ENCODE data around the gene ASPDH. TPM values are rescaled to one million over a fixed set of nuclear protein-coding genes. Genes with fewer than 3 reads are reported as not detected.

Gene ASPDH
- total RNA-seq, 4 donors from 2014 or later, result not detected

GRCh38 chr19:50477751-50478515 lies 35.8 kb downstream of the ASPDH start:
- no peak for DNase-seq
- H3K9me3 ChIP-seq, result no peaks in the 10 kb centered on the region
- peaks cover 0 to 42% of the 10 kb centered on the region in 2 donors for H3K36me3 ChIP-seq
- H3K4me1 ChIP-seq, result peaks cover 13 to 18% of the 10 kb centered on the region in 2 donors
- peak overlapping the region in 1 of 4 donors; percentile 25 for H3K27ac ChIP-seq
- TF ChIP-seq CTCF (IDR thresholded peaks at IDR 0.05 in 4 of 5, conservative IDR thresholded peaks at IDR 0.05 in 1 of 5) (no peak), POLR2A (IDR thresholded peaks at IDR 0.05) (no peak)
- peak overlapping the region in 1 of 4 donors; percentile 99 for H3K4me3 ChIP-seq
- in situ Hi-C loops (cut with MboI; ENCODE audit: low sequenced_read_pairs in 4 of 4), result no loop called here
- no peak for ATAC-seq
- H3K27me3 ChIP-seq, result no peaks in the 10 kb centered on the region
- intact Hi-C loops (cut with DNase I; ENCODE audit: low total_unique reads), result no loop called here

GRCh38 chr19:50476907-50477238 lies 36.8 kb downstream of the ASPDH start:
- intact Hi-C loops (cut with DNase I; ENCODE audit: low total_unique reads), result loop anchor here (1.0 kb wide), 1 partner anchor 34 kb away; the partner anchor contains the start of gene JOSD2
- Histone ChIP-seq H3K4me1 (peaks cover 13 to 18% of the 10 kb centered on the region in 2 donors), H3K27ac (peak overlapping the region; percentile 67 to 88 (median 79)), H3K36me3 (peaks cover 0 to 35% of the 10 kb centered on the region in 2 donors), H3K4me3 (peak overlapping the region; percentile 68 to 99 (median 82)), H3K27me3 (no peaks in the 10 kb centered on the region), H3K9me3 (no peaks in the 10 kb centered on the region)
- ATAC-seq (no peak), DNase-seq (no peak)
- TF ChIP-seq CTCF (IDR thresholded peaks at IDR 0.05 in 4 of 5, conservative IDR thresholded peaks at IDR 0.05 in 1 of 5) (no peak), POLR2A (IDR thresholded peaks at IDR 0.05) (no peak)
- in situ Hi-C loops (cut with MboI; ENCODE audit: low sequenced_read_pairs in 4 of 4), result no loop called here

- peaks cover 13 to 18% of the 10 kb centered on the region in 2 donors for H3K4me1 ChIP-seq
- peaks cover 0 to 30% of the 10 kb centered on the region in 2 donors for H3K36me3 ChIP-seq
- peak; percentile 90 to 92 for ATAC-seq
- in situ Hi-C loops (cut with MboI; ENCODE audit: low sequenced_read_pairs in 4 of 4), result no loop called here
- peak; percentile 70 to 85 for DNase-seq
- H3K4me3 ChIP-seq, result peak within 1 kb of the TSS; percentile 68 to 99 (median 82)
- intact Hi-C loops (cut with DNase I; ENCODE audit: low total_unique reads), result loop anchor here (1.0 kb wide), 1 partner anchor 35 kb away; the partner anchor contains the start of gene JOSD2
- H3K27me3 ChIP-seq, result no peaks in the 10 kb centered on the region
- TF ChIP-seq CTCF (IDR thresholded peaks at IDR 0.05 in 4 of 5, conservative IDR thresholded peaks at IDR 0.05 in 1 of 5) (no peak), POLR2A (IDR thresholded peaks at IDR 0.05) (peak in 1 of 2 donors; percentile 60)
- H3K27ac ChIP-seq, result peak within 1 kb of the TSS; percentile 67 to 88 (median 79)
- H3K9me3 ChIP-seq, result no peaks in the 10 kb centered on the region
Observed at GRCh38 chr19:50476224-50476906, 37.3 kb downstream of the ASPDH start, which contains the start of the genes EMC10 and GARIN5A. TSS of gene EMC10 (plus strand) at chr19:50476507. CDS start at chr19:50476545, 38 bp downstream. TSS of gene GARIN5A (minus strand) at chr19:50476848. CDS start at chr19:50476388, 460 bp downstream.

- ATAC-seq (peak in 1 of 2 donors; percentile 6), DNase-seq (peak in 1 of 2 donors; percentile 11)
- H3K4me1 ChIP-seq, result peaks cover 13 to 18% of the 10 kb centered on the region in 2 donors
- intact Hi-C loops (cut with DNase I; ENCODE audit: low total_unique reads) (loop anchor here (1.0 kb wide), 1 partner anchor 36 kb away; the partner anchor contains the start of gene JOSD2), in situ Hi-C loops (cut with MboI; ENCODE audit: low sequenced_read_pairs in 4 of 4) (no loop called here)
- H3K4me3 ChIP-seq, result peak overlapping the region; percentile 68 to 99 (median 82)
- H3K36me3 ChIP-seq, result peaks cover 0 to 25% of the 10 kb centered on the region in 2 donors
- TF ChIP-seq CTCF (IDR thresholded peaks at IDR 0.05 in 4 of 5, conservative IDR thresholded peaks at IDR 0.05 in 1 of 5) (no peak), POLR2A (IDR thresholded peaks at IDR 0.05) (no peak)
- H3K27ac ChIP-seq, result peak overlapping the region; percentile 67 to 88 (median 79)
- no peaks in the 10 kb centered on the region for H3K9me3 ChIP-seq
- H3K27me3 ChIP-seq, result no peaks in the 10 kb centered on the region
Observed at GRCh38 chr19:50475736-50476223, 37.9 kb downstream of the ASPDH start.
